ENCODE data around the gene STEAP1. TPM values are rescaled to one million over a fixed set of nuclear protein-coding genes. Genes with fewer than 3 reads are reported as not detected.

Gene STEAP1
- total RNA-seq, 4 donors from 2014 or later = 2.0 to 6.6 (median 3.9) TPM

DNA sequence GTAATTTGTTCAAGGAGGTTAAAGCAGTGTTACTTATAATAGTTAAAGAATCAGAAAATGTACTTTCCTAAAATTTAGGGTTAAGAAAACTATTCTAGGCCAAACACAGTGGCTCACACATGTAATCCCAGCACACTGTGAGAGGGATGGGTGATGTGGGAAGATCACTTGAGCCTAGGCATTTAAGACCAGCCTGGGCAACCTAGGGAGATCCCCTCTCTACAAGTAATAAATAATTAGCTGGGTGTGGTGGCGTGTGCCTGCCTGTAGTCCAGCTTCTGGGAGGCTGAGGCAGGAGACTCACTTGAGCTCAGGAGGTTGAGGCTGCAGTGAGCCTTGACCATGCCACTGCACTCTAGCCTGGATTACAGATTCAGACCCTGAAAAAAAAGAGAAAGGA is 53.7 kb downstream of the STEAP1 start:
- no peaks in the 10 kb centered on the region for H3K9me3 ChIP-seq
- H3K27ac ChIP-seq = no peak overlapping the region
- TF ChIP-seq, protein P1, sequence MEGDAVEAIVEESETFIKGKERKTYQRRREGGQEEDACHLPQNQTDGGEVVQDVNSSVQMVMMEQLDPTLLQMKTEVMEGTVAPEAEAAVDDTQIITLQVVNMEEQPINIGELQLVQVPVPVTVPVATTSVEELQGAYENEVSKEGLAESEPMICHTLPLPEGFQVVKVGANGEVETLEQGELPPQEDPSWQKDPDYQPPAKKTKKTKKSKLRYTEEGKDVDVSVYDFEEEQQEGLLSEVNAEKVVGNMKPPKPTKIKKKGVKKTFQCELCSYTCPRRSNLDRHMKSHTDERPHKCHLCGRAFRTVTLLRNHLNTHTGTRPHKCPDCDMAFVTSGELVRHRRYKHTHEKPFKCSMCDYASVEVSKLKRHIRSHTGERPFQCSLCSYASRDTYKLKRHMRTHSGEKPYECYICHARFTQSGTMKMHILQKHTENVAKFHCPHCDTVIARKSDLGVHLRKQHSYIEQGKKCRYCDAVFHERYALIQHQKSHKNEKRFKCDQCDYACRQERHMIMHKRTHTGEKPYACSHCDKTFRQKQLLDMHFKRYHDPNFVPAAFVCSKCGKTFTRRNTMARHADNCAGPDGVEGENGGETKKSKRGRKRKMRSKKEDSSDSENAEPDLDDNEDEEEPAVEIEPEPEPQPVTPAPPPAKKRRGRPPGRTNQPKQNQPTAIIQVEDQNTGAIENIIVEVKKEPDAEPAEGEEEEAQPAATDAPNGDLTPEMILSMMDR (IDR thresholded peaks at IDR 0.05) = no peak
- TF ChIP-seq POLR2A (IDR thresholded peaks at IDR 0.05) = no peak
- no peak for DNase-seq
- H3K27me3 ChIP-seq = no peaks in the 10 kb centered on the region
- H3K36me3 ChIP-seq = no peaks in the 10 kb centered on the region
- no peaks in the 10 kb centered on the region for H3K4me1 ChIP-seq
- no peak overlapping the region for H3K4me3 ChIP-seq

DNA sequence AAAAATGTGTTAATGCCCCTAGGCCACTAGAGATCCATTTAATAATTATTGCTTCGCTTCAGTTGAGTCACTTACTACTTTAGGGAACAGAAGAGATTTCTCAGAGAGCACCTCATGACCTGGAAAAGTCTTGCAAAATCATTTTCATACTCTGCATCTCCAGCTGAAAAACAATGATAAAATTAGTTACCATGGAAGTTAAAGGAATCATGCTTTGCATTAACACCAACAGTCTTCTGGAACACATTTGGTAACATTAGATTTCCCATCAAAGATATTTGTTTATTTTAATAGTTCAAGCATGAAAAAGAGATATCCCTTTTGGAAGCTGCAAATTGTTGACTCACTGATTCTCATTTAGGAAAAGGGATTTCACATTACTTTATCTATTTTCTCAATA is 55.5 kb downstream of the STEAP1 start:
- no peak for TF ChIP-seq POLR2A (IDR thresholded peaks at IDR 0.05)
- TF ChIP-seq, protein P1 (IDR thresholded peaks at IDR 0.05) = no peak
- H3K27me3 ChIP-seq = no peaks in the 10 kb centered on the region
- no peak overlapping the region for H3K4me3 ChIP-seq
- H3K4me1 ChIP-seq = no peaks in the 10 kb centered on the region
- H3K9me3 ChIP-seq = no peaks in the 10 kb centered on the region
- no peak for DNase-seq
- no peaks in the 10 kb centered on the region for H3K36me3 ChIP-seq
- H3K27ac ChIP-seq = no peak overlapping the region

DNA sequence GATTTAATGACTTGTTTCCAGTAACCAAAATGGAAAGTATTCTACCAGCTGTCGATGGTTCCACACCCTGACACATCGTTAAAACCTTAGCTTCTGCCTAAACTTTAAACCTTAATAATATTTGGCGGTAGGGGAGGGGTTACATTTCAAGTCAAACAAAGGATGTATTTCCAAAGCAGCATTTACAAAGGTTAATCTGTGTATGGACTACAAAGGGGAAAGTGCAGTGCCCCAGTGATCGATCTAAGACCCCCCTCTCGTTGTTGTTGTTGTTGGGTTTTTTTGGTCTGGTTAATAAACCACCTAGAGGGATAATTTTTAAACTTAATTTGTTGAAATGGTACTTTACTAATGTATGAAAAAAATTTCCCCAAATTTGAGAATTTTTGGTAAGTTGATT is 56.2 kb downstream of the STEAP1 start:
- H3K4me1 ChIP-seq = no peaks in the 10 kb centered on the region
- no peak for DNase-seq
- no peaks in the 10 kb centered on the region for H3K27me3 ChIP-seq
- TF ChIP-seq, protein P1 (IDR thresholded peaks at IDR 0.05) = no peak
- no peaks in the 10 kb centered on the region for H3K36me3 ChIP-seq
- H3K27ac ChIP-seq = peak overlapping the region in 2 of 4 donors; percentile 77 to 86
- no peaks in the 10 kb centered on the region for H3K9me3 ChIP-seq
- no peak overlapping the region for H3K4me3 ChIP-seq

DNA sequence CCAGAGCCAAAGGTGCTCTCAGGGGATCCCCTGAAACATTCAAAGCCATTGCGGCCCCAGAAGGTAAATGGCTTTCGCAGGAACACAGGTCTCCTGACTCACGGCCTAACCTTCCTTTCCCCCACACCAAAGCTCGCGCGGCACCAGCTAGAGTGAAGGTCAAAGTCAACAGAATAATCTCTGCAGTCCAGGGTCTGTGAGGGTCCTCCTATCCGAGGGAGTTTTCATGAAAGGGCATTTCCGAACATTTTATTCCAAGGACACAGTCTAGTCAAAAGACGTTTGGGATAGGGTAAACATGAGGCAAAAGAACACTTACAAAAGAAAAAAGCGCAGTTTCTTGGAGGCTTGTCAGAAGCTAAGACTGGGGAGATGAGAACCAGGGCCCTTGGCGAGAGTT is 56.7 kb downstream of the STEAP1 start:
- peak in 1 of 3 donors; percentile 53 for DNase-seq
- Histone ChIP-seq H3K4me3 (peak overlapping the region; percentile 31 to 75 (median 62)), H3K9me3 (no peaks in the 10 kb centered on the region), H3K27me3 (no peaks in the 10 kb centered on the region), H3K4me1 (no peaks in the 10 kb centered on the region), H3K27ac (peak overlapping the region; percentile 65 to 86 (median 80)), H3K36me3 (no peaks in the 10 kb centered on the region)
- no peak for TF ChIP-seq POLR2A (IDR thresholded peaks at IDR 0.05)
- TF ChIP-seq, protein P1 (IDR thresholded peaks at IDR 0.05) = no peak

DNA sequence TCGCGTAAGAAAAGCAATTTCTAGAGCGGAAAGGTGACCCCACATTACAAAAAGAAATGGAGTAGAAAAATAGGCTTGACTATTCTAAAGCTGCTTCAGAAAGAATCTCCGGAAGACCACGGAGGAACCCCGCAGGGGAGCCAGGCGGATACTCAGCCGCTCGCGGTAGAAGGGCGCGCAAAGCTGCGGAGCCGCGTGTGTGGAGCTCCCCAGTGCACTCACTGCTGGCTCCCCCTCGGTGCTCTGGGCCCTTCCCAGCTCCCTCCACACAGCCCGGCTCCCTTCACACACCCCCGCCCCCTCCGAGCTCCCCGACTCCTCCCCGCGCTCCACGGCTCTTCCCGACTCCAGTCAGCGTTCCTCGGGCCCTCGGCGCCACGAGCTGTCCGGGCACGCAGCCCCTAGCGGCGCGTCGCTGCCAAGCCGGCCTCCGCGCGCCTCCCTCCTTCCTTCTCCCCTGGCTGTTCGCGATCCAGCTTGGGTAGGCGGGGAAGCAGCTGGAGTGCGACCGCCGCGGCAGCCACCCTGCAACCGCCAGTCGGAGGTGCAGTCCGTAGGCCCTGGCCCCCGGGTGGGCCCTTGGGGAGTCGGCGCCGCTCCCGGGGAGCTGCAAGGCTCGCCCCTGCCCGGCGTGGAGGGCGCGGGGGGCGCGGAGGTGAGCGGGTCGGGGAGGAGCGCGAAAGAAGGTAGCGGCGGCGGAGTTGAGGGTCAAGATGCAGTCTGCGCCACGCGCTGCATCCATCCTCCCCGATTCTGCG is 57.3 kb downstream of the STEAP1 start, which contains the start of gene STEAP2:
TSS of gene STEAP2 (plus strand) at position 350 of the 758 bp plus-strand sequence. CDS start 13,343 bp downstream, outside the sequence.
- Histone ChIP-seq H3K4me1 (no peaks in the 10 kb centered on the region), H3K27me3 (no peaks in the 10 kb centered on the region), H3K36me3 (no peaks in the 10 kb centered on the region), H3K4me3 (peak within 1 kb of the TSS; percentile 31 to 75 (median 62)), H3K27ac (peak within 1 kb of the TSS; percentile 65 to 86 (median 80)), H3K9me3 (no peaks in the 10 kb centered on the region)
- TF ChIP-seq, protein P1 (IDR thresholded peaks at IDR 0.05) = peak; percentile 13 to 86 (median 62)
- TF ChIP-seq POLR2A (IDR thresholded peaks at IDR 0.05) = peak; percentile 64 to 77
- peak; percentile 27 to 93 (median 89) for DNase-seq

Data from Peyer's patch (tissue), 4 donors.